Measurements from ENCODE around the gene CDK16.

Gene CDK16

GRCh38 chrX:47198026-47198686 is 20.3 kb upstream of the CDK16 start:
- no peak overlapping the region for H3K4me3 ChIP-seq (replicated peaks; ENCODE audit: insufficient read depth, low read length)
- H3K27ac ChIP-seq (replicated peaks), result no peak overlapping the region
- no peaks in the 10 kb centered on the region for H3K27me3 ChIP-seq (ENCODE audit: insufficient read depth, poor library complexity, severe bottlenecking)
- DNase-seq (ENCODE audit: low read depth in 1 of 2, low spot score in 1 of 2), result no peak
- TF ChIP-seq SPI1 (IDR thresholded peaks at IDR 0.05; ENCODE audit: borderline replicate concordance, low read depth), result no peak
- no peak for TF ChIP-seq POLR2AphosphoS5 (IDR thresholded peaks at IDR 0.05; ENCODE audit: low read depth)
- TF ChIP-seq GABPA (IDR thresholded peaks at IDR 0.05; ENCODE audit: low read depth), result no peak
- TF ChIP-seq REST (IDR thresholded peaks at IDR 0.05; ENCODE audit: insufficient replicate concordance, low read depth), result no peak
- TF ChIP-seq CTCF (IDR thresholded peaks at IDR 0.05; ENCODE audit: insufficient read depth, low read length), result no peak

GRCh38 chrX:47198687-47199080 is 19.8 kb upstream of the CDK16 start:
- Histone ChIP-seq H3K27ac (replicated peaks) (no peak overlapping the region), H3K4me3 (replicated peaks; ENCODE audit: insufficient read depth, low read length) (no peak overlapping the region), H3K27me3 (ENCODE audit: insufficient read depth, poor library complexity, severe bottlenecking) (no peaks in the 10 kb centered on the region)
- TF ChIP-seq REST (IDR thresholded peaks at IDR 0.05; ENCODE audit: insufficient replicate concordance, low read depth), result no peak
- no peak for TF ChIP-seq POLR2AphosphoS5 (IDR thresholded peaks at IDR 0.05; ENCODE audit: low read depth)
- no peak for TF ChIP-seq CTCF (IDR thresholded peaks at IDR 0.05; ENCODE audit: insufficient read depth, low read length)
- no peak for TF ChIP-seq GABPA (IDR thresholded peaks at IDR 0.05; ENCODE audit: low read depth)
- TF ChIP-seq SPI1 (IDR thresholded peaks at IDR 0.05; ENCODE audit: borderline replicate concordance, low read depth), result no peak
- DNase-seq (ENCODE audit: low read depth in 1 of 2, low spot score in 1 of 2), result no peak

- no peak for DNase-seq (ENCODE audit: low read depth in 1 of 2, low spot score in 1 of 2)
- TF ChIP-seq POLR2AphosphoS5 (IDR thresholded peaks at IDR 0.05; ENCODE audit: low read depth) (no peak), REST (IDR thresholded peaks at IDR 0.05; ENCODE audit: insufficient replicate concordance, low read depth) (no peak), CTCF (IDR thresholded peaks at IDR 0.05; ENCODE audit: insufficient read depth, low read length) (no peak), GABPA (IDR thresholded peaks at IDR 0.05; ENCODE audit: low read depth) (no peak), SPI1 (IDR thresholded peaks at IDR 0.05; ENCODE audit: borderline replicate concordance, low read depth) (no peak)
- H3K27me3 ChIP-seq (ENCODE audit: insufficient read depth, poor library complexity, severe bottlenecking), result no peaks in the 10 kb centered on the region
- no peak overlapping the region for H3K4me3 ChIP-seq (replicated peaks; ENCODE audit: insufficient read depth, low read length)
- no peak overlapping the region for H3K27ac ChIP-seq (replicated peaks)
These were observed 19.2 kb upstream of the CDK16 start for GRCh38 chrX:47199286-47199685.
